HCT116 (cell line): Measurements from ENCODE around the gene ARHGEF39.

Source experiments
- CEBPB ChIP-seq: IDR thresholded peaks from 2 replicates; pipeline ENCODE4 v1.6.1; 2012; ENCODE audit warnings: low read depth
- CTCF ChIP-seq, 3 experiments: fragments of 200-600 bp in 1 of 3; sonication (generic) in 1 of 3; IDR thresholded peaks in 2 of 3; conservative IDR thresholded peaks in 1 of 3; 2 replicates each; pipeline ENCODE4 v1.5.1; 2012 to 2017; ENCODE audit warnings: low read depth in 2 of 3, low read length in 2 of 3, antibody characterized with exemption in 1 of 3, borderline replicate concordance in 1 of 3, control low read depth in 1 of 3, mild to moderate bottlenecking in 1 of 3, mixed read lengths in 1 of 3, mixed run types in 1 of 3, moderate library complexity in 1 of 3; ENCODE audit not compliant: insufficient read depth in 1 of 3
- POLR2A ChIP-seq: IDR thresholded peaks from 2 replicates; pipeline ENCODE4 v1.7.0; 2011; ENCODE audit warnings: borderline replicate concordance; ENCODE audit not compliant: insufficient read depth, insufficient read length; ENCODE audit errors: extremely low read depth
- REST ChIP-seq: IDR thresholded peaks from 2 replicates; pipeline ENCODE4 v1.6.1; 2012; ENCODE audit warnings: low read depth
- ZBTB33 ChIP-seq: IDR thresholded peaks from 2 replicates; pipeline ENCODE4 v1.6.1; 2011; ENCODE audit warnings: mild to moderate bottlenecking, low read length, moderate library complexity; ENCODE audit not compliant: insufficient replicate concordance; ENCODE audit errors: extremely low read depth

DNA sequence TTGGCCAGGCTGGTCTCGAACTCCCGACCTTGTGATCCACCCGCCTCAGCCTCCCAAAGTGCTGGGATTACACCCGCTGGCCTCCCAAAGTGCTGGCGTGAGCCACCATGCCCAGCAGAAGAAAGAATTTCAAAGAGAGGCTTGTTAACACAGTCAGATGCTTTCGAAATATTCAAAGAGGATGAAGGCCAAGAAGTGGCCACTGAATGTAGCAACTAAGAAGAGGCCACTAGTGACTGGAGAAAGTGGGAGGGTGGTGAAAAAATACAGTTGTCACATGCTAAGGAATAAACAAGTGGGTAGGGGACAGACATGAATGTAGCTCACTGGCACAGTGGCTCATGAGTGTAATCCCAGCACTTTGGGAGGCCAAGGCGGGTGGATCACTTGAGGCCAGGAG lies 37.7 kb upstream of the ARHGEF39 start:
- TF ChIP-seq CEBPB = no peak
- TF ChIP-seq CTCF (IDR thresholded peaks at IDR 0.05 in 2 of 3, conservative IDR thresholded peaks at IDR 0.05 in 1 of 3; ENCODE audit: borderline replicate concordance in 1 of 3, insufficient read depth in 1 of 3, low read depth in 2 of 3, low read length in 2 of 3) = no peak
- no peak for TF ChIP-seq ZBTB33
- TF ChIP-seq POLR2A = no peak
- no peak for TF ChIP-seq REST
